Mammary epithelial cell (primary cell): ENCODE data around the gene SLC35F1.

ENCODE experiments used
- CTCF ChIP-seq, 2 donors: IDR thresholded peaks in 1 of 2; conservative IDR thresholded peaks in 1 of 2; 2 replicates each; pipeline ENCODE4 v1.5.1; 2011 to 2012; ENCODE audit warnings: inconsistent platforms in 2 of 2, low read length in 2 of 2, mild to moderate bottlenecking in 2 of 2, control low read depth in 1 of 2, low read depth in 1 of 2; ENCODE audit not compliant: insufficient read depth in 1 of 2; ENCODE audit errors: extremely low read depth in 1 of 2
- EZH2 ChIP-seq: IDR thresholded peaks from 2 replicates; pipeline ENCODE4 v1.6.1; 2012; ENCODE audit warnings: low read length, inconsistent platforms, borderline replicate concordance

GRCh38 chr6:118103381-118104146 is 196.5 kb downstream of the SLC35F1 start:
- TF ChIP-seq CTCF (conservative IDR thresholded peaks at IDR 0.05 in 1 of 2, IDR thresholded peaks at IDR 0.05 in 1 of 2; ENCODE audit: extremely low read depth in 1 of 2, insufficient read depth in 1 of 2, low read depth in 1 of 2, low read length in 2 of 2), result no peak
- no peak for TF ChIP-seq EZH2
